Stimulated activated naive CD4-positive, alpha-beta T cell (primary cell): ENCODE data around the gene ANGEL2.
"Not testable (repeated sequence)": the region's sequence is repeated elsewhere in the genome, so short reads cannot be mapped to it uniquely, and the experiment has no call there.

ENCODE experiments used
- DNase-seq, 6 experiments: peaks; one replicate each; lab custom pipeline; 2025; lab: John Stamatoyannopoulos, UW

ANGEL2 gene

DNA sequence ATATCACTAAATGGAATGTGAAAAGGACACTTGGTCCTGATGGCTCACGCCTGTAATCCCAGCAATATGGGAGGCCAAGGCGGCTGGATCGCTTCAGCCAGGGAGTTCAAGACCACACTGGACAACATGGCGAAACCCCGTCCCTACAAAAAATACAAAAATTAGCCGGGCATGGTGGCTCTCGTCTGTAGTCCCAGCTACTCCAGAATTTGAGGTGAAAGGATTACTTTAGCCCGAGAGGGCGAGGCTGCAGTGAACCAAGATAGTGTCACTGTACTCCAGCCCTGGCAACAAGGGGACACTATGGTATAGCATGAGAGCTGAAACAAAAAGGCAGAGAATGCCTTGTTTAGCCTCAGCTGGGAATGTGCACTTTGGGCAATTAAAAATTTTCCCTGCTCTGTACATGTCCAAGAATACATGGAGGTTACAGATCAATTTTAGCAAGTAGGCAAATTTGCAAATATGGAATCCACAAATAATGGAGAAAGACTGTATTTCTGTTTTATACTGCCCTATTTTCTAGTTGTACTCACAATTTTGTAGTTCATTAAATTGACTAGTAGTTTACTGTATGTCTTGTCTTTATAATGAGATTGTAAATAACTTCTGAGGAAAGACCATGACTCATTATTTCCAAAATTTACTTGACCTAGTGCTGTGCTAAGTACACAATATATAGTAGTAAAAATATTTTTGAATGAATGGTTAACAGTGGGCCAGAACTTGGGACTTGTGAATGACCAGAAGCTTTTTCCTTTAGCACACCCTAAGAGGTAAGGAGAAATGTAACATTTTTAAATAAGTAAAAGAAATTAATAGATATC lies 2.0 kb upstream of the ANGEL2 start:
- DNase-seq = no peak

DNA sequence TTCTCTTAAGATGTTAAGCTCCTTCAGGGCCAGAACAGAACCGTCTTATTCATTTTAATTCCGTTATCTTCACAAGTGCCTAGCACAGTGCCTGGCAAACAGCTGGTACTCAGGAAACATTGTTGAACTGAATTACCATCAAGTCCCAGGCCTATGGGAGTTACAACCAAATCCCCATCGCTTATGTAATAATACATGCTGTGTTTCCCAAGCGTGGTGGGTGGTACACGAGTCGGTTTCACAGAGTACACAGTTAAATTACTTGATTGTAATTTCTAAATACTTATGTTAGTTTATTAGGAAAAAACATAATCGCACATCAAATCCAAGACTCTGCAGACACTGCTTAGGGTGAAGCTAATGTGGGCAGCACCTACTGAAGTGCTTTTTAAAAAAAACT lies 1.0 kb downstream of the ANGEL2 start:
- peak in 1 of 6 experiments; percentile 43 for DNase-seq

DNA sequence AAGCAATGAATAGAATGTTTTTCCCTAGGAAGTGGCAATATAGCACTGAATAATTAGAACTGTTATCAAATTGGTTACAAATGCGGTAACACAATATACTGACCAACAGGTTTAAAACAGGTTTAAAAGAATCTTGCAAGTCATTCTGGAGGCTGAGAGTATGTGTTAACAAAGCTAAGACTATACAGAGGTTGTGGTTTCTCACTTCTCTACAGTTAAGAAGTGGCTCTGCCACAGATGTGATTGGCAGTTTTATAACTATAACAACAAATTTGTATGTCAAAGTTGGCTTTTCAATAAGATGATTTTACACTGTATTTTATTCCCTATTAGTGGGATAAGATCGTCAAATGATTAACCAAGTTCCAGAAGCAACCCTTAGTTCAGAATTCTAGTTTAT lies 7.1 kb downstream of the ANGEL2 start:
- no peak for DNase-seq

DNA sequence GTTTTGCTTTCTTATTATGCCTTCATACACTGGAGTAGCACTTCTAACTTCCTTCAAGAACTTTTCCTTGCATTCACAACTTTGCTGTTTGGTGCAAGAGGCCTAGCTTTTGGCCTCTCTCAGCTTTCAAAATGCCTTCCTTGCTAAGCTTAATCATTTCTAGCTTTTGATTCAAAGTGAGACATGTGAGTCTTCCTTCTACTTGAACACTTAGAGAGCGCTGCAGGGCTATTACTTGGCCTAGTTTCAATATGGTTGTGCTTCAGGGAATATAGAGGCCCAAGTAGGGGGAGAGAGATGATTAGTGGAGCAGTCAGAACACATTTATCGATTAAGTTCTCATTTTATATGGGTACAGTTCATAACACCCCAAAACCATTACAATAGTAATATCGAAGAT lies 12.4 kb downstream of the ANGEL2 start:
- no peak for DNase-seq

DNA sequence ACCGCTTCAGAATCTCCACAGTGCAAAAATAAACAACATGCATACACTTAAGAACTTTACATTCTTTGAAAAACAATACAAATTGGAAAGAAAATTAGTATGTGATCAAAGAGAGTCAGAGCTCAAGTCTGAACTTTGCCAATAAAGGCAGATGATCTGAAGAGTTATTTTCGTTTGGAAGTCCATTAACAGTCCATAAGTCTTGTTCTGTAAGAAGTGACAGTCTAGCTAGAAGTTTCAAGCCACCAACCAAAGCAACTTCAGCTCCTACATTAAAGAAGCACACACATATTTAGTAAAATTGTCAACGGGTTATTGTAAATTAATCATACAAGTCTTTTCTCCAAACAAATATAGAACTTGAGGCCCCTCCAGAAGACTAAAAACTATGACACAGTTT lies 20.7 kb downstream of the ANGEL2 start:
- DNase-seq = no peak

DNA sequence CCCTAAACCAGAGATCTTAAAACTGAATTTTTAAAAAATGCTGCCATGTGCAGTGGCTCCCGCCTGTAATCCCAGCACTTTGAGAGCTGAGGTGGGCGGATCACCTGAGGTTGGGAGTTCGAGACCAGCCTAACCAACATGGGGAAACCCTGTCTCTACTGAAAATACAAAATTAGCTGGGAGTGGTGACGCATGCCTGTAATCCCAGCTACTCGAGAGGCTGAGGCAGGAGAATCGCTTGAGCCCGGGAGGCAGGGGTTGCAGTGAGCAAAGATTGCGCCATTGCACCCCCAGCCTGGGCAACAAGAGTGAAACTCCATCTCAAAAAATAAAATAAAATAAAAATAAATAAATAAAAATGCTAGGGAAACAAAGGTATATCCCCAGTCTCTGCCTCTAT lies 21.7 kb downstream of the ANGEL2 start:
- not testable (repeated sequence) for DNase-seq

DNA sequence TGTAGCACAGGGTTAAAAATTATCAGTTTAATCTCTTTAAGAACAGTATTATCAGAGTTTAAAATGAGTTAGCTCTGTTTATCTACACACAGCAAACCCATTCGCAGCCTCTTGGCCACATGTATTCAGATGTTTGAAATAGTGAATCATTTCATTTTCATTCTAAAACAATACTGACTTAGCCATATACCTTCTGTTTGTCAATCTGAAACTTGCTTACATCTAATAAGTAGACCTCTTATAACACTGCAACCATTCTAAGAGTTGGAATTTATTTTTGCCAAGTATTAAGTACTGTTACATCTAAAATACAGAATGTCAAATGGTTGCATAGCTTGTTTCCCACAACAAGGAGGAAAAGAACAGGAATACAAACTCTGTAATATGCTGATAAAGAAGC lies 25.4 kb downstream of the ANGEL2 start:
- DNase-seq = no peak

DNA sequence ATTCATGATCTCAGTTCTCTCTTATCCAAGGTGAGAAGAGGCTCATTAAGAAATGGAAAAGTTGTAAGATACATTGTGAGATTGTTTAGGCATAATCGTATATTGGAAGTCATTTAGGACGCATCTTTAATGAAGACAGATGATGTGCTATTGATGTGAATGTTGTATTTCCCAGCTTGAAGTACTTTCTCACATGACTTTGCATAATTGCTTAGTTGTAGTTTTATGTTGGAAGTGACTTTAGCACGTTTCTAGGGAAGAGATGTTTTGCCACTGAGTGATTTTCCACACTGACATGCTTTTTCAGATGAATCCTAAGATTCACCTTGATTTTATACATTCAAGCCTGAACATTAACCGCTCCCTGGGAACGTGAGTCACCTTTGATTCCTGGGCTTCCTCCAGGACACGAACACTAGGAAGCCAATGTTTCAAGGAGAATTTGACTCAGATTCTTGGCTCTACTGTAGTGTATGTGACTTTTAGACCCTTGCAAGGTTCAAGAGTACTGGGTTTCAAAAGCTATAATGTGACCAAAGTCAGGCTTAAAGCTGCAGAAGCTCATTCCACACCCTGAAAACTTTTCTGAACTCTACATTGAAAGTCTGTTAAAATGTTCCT lies 27.9 kb downstream of the ANGEL2 start:
- no peak for DNase-seq

DNA sequence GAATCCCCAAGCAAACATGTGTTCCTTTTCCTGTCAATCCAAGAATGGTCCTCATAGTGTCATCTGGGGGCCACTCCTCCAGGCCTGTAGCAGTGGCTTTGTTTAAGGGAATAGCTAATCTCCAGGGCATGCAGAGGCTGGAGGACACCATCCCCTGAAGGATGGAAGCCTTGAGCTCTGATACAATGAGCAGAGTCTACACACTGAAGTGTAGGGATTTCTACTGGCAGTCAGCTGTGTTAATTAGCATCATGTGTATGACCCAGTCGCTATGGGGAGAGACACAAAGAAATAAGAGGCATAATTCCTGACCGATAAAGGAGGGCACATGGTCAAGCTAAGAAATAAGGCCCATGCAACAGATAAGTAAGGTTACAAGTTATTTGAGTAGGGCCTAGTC lies 29.1 kb downstream of the ANGEL2 start:
- no peak for DNase-seq

DNA sequence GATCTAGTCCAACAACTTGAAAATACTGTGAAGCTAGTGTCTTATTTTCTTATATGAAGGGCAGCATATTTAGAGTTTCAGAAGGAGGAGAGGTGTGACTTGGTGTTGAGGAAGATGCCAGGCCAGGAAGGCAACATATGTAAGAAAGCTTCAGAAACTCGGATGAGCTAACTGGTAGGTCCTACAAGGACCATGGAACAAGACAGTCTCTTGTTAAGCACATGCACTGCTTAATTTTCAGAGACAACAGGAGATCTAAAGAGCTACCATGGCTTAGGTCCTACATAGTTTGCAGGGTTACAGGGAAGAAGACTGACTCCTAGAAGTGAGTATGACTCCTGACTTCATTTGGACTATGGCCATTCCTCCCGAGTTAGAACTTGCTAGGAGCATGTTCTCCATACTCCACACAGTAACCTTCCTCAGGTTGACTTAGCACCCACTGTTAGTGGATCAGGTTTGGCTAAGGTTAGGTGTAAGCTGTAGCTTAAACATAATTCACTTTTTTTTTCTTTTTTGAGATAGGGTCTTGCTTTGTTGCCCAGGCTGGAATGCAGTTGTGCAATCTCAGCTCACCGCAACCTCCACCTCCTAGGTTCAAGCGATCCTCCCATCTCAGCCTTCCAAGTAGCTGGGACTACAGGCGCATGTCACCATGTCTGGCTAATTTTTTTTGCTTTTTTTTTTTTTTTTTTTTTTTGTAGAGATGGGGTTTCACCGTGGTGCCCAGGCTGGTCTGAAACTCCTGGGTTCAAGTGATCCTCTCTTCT lies 31.0 kb downstream of the ANGEL2 start:
- DNase-seq = no peak

DNA sequence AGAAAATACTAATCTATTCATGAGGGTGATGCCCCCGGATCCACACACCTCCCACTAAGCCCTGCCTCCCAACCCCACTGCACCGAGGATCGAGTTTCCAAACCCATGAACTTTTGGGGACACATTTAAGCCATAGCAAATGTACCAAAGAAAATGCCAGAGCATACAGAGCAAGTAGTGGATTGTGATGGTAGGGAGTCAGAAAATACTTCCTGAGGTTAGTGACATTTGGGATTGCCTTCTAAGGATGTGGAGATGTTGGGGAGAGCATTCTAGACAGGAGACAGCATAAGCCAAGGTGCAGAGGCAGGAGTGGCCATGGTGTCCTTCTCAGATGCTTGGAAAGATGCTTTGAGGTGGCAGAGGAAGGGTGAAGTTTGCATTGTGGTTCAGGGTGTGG lies 32.2 kb downstream of the ANGEL2 start:
- no peak for DNase-seq

DNA sequence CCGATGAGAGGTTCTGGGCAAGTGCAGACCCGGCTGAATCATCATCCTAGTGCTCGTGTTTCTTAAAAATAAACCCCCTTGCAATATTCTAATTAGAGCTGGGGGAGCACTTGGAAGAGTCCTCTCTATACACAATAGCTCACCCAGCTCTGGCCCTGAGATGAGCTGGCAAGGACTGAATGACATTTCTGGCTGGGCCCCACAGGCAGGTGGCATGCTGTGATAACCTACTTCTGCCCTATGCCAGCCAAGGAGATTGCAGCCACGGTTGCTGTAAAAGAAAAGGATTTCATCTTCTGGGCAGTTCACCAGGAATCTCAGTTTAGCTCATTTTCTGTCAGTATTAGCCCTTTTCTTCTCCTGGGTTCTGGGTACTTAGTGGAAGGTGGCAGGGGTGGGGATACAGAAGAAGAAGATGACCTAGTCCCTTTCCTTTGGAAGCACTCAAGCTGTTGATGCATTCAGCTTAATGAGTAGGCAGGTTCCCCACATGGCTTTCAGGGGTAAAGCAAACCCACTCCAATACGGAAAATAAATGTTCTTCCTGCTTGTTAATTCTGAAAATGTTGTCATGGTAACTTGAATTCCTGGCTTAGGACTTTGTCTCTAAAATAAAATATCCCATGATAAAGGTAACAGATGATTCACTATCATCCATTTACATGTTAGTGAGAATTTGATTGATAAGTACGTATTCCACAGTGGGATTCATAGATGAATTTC lies 33.1 kb downstream of the ANGEL2 start:
- DNase-seq = no peak

DNA sequence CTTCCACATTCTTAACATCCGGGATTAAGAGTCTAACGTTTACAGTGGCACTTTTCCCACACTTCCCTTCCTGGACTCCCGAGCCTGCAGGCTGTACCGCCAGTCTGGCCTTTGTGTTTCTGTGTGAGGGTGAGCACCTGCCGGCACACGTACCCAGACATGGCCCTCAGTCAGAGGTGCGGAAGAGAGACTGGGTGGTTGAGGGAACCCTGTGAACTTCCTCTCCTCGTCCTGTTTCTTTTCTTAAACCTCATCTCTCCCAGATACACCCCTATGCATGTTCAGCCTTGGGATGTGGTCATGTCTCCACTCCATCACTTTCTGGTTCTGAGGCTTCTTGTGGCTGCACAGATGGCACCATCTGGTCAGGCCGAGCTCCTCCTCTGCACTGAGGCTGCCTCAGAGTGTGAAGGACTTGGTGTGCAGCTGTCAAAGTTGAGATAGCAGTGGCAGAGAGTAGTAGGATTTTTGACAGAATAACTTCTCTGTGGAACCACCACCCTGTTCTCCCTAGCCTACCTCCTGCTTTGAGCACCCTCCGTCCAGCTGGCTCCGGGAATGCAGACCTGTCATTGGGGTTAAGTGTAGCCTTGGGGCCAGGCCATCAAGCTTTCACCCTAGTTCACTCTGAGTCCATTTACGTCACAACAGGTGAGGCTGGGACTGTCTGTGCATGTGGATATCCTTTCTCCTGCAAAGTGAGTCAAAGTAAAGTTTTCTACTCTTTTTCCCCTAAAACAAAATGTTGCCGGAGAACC lies 33.9 kb downstream of the ANGEL2 start:
- no peak for DNase-seq

DNA sequence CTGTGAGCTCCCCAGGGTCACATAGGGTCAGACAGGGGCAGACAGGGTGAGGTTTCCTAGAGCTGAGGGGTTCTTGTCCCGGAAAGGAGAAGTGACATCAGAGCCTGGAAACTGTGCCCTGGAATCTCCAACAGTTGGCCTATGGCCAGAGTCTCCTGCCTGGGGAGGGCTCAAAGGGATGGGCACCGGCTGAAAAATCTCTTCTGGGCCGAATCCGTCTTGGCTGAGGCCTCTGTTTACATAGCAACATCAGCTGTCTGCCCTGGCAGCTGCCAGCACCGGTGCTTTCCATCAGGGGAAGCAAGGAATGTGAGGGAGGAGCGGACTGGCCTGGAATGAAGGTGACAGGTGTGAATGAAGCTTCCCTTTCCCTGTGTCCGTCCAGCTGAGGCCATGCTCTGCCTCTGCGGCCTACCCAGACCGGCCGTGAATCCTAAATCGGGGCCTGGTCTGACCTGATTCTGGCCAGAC lies 34.6 kb downstream of the ANGEL2 start:
- DNase-seq = no peak

DNA sequence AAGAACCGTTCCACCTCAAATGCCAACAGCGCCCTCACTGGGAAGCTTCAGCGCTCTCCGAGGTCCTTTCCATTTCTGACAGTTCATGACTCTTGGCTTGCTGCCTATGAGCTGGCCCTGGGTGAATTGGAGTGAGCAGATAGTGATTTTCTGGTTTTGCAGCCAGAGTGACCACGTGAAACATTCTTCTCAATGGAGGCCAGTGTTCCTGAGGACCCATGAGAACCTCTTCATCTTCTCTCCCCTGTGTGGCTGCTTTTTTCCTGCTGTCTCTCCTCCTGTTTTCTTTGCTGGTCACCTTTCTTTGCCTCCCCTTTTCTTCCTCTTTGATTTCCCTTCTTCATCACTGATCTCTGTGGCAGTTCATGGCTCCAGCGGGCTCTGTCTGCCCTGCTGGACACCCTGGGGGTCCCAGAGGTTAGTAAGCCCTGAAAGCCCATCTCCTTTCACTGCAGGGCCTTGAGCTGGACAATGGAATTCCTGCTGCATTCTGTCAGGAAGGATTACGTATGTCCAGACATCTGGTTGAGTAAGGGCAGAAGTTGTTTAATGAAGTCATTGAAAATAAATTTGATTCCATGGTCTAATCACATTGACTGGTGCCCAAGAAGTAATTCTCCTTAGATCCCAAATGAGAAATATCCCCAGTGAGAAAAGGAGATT lies 35.4 kb downstream of the ANGEL2 start:
- DNase-seq = no peak

DNA sequence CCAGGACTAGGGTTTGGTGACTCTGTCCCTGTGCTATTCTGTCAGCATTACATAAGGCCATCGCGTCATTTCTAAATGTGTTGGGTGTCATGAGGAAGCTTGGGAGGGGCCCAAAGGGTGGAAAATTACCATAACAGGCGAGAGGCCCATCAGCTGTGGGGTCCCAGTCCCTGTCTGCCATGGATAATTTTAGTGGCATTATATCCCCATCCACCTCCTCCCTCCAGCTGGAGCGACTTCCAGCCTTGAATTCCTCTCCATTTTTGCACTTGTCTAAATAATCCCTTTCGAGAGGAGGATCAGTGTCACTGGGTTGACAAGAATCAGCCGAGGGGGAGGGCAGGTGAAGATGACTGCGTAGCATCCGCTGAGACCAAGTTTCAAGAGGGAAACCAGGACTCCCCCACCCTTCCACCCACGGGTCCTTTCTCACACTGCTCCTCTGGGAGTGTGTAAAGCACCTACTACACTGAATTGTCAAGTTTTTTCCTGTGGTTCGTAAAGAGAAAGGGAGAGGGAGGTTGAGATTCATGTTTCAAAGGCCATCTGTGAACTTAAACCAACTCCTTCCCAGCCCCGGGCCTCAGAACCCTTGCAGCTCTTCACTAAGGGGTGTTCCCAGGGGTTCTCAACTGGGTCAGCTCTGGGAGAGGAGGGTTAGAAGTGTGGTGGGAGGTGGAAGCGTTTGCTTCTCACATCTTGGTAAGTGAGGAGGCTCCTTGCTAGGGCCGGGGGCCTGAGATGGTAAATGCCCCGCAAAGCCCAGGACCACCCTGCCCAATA lies 36.1 kb downstream of the ANGEL2 start:
- no peak for DNase-seq

DNA sequence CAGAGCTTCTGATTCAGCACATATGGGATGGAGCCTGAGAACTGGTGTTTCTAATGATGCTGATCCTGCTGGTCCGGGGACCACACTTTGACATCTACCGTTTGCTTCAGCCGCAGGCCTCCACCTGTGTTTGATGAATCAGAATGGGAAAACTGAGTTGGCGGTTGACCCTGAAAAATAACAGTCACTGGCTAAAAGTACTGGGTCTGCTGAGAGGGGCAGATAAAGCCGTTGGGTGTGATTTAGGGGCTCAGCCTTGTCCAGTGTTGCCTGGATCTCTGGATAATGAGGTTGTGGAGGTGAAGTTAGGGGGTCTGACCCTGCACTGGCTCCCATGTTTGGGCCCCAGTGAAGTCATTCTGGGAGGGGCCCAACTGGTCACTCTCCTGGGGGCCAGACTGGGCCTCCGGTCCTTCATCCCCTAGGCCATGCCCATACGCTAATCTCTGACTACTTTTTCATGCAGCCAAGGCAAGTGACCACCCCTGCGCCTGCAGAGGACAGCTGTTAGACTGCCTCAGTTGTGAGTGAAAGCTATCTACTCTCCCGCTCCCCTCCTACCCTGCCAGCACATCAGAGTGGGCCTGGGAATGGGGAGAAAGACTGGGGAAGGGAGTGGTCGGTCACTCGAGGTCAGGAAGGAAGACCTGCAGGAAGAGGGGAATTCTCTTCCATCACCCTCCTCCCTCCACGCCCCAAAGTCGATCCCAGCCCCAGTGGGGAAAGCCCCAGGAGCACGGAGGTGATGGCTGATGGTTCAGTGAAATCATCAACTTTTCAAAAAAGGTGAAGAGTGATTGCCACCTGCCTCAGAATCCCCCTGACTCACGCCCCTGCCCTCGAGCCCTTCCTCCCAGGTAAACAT lies 37.7 kb downstream of the ANGEL2 start:
- DNase-seq = no peak

DNA sequence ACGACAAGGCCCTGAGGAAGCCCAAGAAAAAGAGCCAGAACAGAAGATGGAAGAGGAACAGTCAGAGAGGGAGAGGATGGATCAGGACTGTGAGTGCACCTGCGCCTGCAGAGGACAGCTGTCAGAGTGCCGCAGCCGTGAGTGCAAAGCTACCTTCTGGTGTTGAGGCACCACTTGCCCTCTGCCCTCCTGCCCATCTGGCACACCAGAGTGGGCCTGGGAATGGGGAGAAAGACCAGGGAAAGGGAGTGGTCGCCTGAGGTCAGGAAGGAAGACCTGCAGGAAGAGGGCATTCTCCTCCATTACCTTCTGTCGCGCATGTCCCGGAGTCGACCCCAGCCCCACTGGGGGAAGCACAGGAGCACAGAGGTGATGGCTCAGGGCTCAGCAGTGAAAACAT lies 39.1 kb downstream of the ANGEL2 start:
- no peak for DNase-seq
